Measurements from ENCODE around the gene CACNB2. TPM values are rescaled to one million over a fixed set of nuclear protein-coding genes. Genes with fewer than 3 reads are reported as not detected.

The CACNB2 gene
- total and polyA plus RNA-seq, 12 donors, result 4.3 to 82.3 (median 12.9) TPM

DNA sequence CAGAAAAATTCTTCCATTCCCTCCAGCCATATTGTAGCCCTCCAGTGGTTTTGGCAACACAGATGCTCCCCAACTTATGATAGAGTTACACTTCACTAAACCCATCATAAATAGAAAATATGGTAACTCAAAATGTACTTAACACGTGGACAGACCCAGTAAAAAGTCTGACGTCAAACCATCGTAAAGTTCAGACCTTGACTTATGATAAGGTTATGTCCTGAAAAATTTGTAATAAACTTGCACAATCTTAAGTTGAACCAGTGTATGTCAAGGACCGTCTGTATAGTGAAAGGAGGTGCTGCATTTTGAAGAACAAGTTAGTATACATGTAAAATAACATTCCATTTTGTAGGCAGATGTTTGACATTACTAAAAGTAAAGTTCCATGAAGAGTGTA lies 368.4 kb downstream of the CACNB2 start:
- intact Hi-C loops (cut with DNase I), result no loop called here
- Histone ChIP-seq H3K4me3 (no peak overlapping the region), H3K9me3 (replicated peaks in 1 of 3) (no peaks in the 10 kb centered on the region), H3K36me3 (replicated peaks in 1 of 2) (no peaks in the 10 kb centered on the region), H3K27ac (no peak overlapping the region), H3K27me3 (no peaks in the 10 kb centered on the region), H3K4me1 (replicated peaks in 1 of 2) (peaks cover 0 to 12% of the 10 kb centered on the region in 2 donors)
- no peak for DNase-seq
- WGBS, 4 donors, result 41 to 66% (median 43%) methylated on average over 4 of the region's 4 CpGs
- TF ChIP-seq, protein P1, sequence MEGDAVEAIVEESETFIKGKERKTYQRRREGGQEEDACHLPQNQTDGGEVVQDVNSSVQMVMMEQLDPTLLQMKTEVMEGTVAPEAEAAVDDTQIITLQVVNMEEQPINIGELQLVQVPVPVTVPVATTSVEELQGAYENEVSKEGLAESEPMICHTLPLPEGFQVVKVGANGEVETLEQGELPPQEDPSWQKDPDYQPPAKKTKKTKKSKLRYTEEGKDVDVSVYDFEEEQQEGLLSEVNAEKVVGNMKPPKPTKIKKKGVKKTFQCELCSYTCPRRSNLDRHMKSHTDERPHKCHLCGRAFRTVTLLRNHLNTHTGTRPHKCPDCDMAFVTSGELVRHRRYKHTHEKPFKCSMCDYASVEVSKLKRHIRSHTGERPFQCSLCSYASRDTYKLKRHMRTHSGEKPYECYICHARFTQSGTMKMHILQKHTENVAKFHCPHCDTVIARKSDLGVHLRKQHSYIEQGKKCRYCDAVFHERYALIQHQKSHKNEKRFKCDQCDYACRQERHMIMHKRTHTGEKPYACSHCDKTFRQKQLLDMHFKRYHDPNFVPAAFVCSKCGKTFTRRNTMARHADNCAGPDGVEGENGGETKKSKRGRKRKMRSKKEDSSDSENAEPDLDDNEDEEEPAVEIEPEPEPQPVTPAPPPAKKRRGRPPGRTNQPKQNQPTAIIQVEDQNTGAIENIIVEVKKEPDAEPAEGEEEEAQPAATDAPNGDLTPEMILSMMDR (IDR thresholded peaks at IDR 0.05), result no peak
- TF ChIP-seq POLR2A (IDR thresholded peaks at IDR 0.05), result no peak

DNA sequence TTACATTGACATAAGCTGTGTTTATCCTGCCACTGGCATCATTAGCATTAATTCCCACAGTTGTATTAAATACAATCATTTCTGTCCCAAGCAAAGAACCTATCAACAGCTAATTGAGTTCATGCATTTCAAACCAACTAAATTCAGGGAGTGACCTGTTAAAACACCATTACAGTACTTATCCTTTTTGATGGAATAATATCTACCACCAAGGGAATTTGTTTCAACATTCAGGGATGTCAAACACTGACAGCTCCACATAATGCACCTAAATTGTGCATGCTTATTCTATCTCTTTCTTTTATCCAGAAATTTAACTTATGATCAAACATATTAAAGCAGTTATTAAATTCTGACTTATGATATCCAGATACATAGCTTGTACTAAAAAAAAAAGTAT lies 374.3 kb downstream of the CACNB2 start:
- TF ChIP-seq, protein P1 (IDR thresholded peaks at IDR 0.05), result no peak
- TF ChIP-seq POLR2A (IDR thresholded peaks at IDR 0.05), result no peak
- DNase-seq, result no peak
- Histone ChIP-seq H3K27ac (no peak overlapping the region), H3K9me3 (replicated peaks in 1 of 3) (no peaks in the 10 kb centered on the region), H3K27me3 (no peaks in the 10 kb centered on the region), H3K4me1 (replicated peaks in 1 of 2) (no peaks in the 10 kb centered on the region), H3K36me3 (replicated peaks in 1 of 2) (no peaks in the 10 kb centered on the region), H3K4me3 (no peak overlapping the region)
- intact Hi-C loops (cut with DNase I), result no loop called here

GRCh38 chr10:18516851-18517250 lies 376.6 kb downstream of the CACNB2 start:
- H3K36me3 ChIP-seq (replicated peaks in 1 of 2), result no peaks in the 10 kb centered on the region

GRCh38 chr10:18523025-18523424 lies 382.8 kb downstream of the CACNB2 start:
- Histone ChIP-seq H3K27me3 (no peaks in the 10 kb centered on the region), H3K9me3 (replicated peaks in 1 of 3) (no peaks in the 10 kb centered on the region), H3K27ac (peak overlapping the region in 1 of 5 donors; percentile 26), H3K4me1 (replicated peaks in 1 of 2) (peaks cover 0 to 8% of the 10 kb centered on the region in 2 donors), H3K36me3 (replicated peaks in 1 of 2) (no peaks in the 10 kb centered on the region), H3K4me3 (no peak overlapping the region)
- peak in 1 of 7 donors; percentile 44 for DNase-seq
- intact Hi-C loops (cut with DNase I), result no loop called here
- TF ChIP-seq, protein P1 (IDR thresholded peaks at IDR 0.05), result no peak
- no peak for TF ChIP-seq POLR2A (IDR thresholded peaks at IDR 0.05)
- WGBS, 4 donors, result 35 to 50% (median 43%) methylated on average over 1 of the region's 1 CpG

More at GRCh38 chr10:18516851-18517250, 376.6 kb downstream of the CACNB2 start:
- H3K4me1 ChIP-seq (replicated peaks in 1 of 2), result no peaks in the 10 kb centered on the region
- 86 to 95% (median 89%) methylated on average over 3 of the region's 3 CpGs for whole genome bisulfite sequencing, 4 donors
- H3K9me3 ChIP-seq (replicated peaks in 1 of 3), result no peaks in the 10 kb centered on the region
- H3K27ac ChIP-seq, result no peak overlapping the region
- TF ChIP-seq, protein P1 (IDR thresholded peaks at IDR 0.05), result no peak
- TF ChIP-seq POLR2A (IDR thresholded peaks at IDR 0.05), result no peak
- DNase-seq, result no peak
- no peak overlapping the region for H3K4me3 ChIP-seq
- intact Hi-C loops (cut with DNase I), result no loop called here
- no peaks in the 10 kb centered on the region for H3K27me3 ChIP-seq

Data from adrenal gland (tissue), 12 donors.